Astrocyte of the cerebellum (primary cell): ENCODE data around the gene CADM4.

ENCODE experiments used
- DNase-seq: peaks from one replicate; pipeline ENCODE4 v3.0.0-alpha.2; 2011; ENCODE audit warnings: low read depth
- H3K4me3 ChIP-seq: 2 replicates; pipeline ENCODE4 v1.5.1; 2011; ENCODE audit warnings: mild to moderate bottlenecking, low read depth, low read length, moderate library complexity
- in situ Hi-C: cut with HindIII; loops from 2 replicates; pipeline ENCODE4 v1.10.0; 2017; ENCODE audit warnings: low sequenced_read_pairs
- TF ChIP-seq, protein P1 (sequence below): IDR thresholded peaks from 2 replicates; pipeline ENCODE4 v1.5.1; 2012; ENCODE audit warnings: low read length, low read depth, moderate library complexity, mild to moderate bottlenecking; ENCODE audit errors: missing control alignments

The CADM4 gene

DNA sequence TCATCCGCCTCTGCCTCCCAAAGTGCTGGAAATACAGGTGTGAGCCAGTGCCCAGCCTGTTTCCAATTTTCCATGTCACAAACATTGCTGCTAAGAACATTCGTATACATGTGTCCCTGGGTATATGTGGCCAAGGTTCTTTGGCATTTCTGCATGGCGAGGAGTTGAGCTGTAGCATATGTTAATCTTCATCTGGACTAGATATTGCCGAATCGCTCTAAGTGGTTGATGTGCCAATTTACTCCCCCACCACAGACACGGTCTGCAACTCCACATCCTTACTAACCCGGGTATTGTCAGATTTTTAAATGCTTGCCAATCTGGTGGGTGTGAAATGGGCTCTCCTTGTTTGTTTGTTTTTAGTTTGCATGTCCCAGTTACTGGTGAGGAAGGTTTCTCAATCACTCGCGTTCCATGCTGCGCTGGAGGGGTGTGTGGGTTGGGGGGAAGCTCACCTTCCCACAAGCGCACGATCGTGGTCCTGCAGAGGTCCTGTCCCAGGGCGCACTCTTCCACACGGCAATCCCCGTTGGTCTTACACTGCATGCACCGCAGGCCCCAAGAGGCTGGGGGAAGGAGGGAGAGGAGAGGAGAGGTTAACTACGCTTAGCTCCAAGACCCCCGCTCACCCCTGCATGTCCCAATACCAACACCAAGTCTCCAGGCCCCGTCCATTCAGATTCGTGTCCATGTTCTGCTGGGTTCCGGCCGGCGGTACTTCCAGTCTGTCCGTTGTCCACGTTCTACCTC is 27.7 kb upstream of the CADM4 start:
- TF ChIP-seq, protein P1, sequence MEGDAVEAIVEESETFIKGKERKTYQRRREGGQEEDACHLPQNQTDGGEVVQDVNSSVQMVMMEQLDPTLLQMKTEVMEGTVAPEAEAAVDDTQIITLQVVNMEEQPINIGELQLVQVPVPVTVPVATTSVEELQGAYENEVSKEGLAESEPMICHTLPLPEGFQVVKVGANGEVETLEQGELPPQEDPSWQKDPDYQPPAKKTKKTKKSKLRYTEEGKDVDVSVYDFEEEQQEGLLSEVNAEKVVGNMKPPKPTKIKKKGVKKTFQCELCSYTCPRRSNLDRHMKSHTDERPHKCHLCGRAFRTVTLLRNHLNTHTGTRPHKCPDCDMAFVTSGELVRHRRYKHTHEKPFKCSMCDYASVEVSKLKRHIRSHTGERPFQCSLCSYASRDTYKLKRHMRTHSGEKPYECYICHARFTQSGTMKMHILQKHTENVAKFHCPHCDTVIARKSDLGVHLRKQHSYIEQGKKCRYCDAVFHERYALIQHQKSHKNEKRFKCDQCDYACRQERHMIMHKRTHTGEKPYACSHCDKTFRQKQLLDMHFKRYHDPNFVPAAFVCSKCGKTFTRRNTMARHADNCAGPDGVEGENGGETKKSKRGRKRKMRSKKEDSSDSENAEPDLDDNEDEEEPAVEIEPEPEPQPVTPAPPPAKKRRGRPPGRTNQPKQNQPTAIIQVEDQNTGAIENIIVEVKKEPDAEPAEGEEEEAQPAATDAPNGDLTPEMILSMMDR, result no peak
- in situ Hi-C loops, result loop anchor here (5.0 to 10.0 kb wide), 2 partner anchors 58 to 75 kb away; no protein-coding TSS in a partner anchor
- H3K4me3 ChIP-seq, result peak overlapping the region; percentile 80
- no peak for DNase-seq

DNA sequence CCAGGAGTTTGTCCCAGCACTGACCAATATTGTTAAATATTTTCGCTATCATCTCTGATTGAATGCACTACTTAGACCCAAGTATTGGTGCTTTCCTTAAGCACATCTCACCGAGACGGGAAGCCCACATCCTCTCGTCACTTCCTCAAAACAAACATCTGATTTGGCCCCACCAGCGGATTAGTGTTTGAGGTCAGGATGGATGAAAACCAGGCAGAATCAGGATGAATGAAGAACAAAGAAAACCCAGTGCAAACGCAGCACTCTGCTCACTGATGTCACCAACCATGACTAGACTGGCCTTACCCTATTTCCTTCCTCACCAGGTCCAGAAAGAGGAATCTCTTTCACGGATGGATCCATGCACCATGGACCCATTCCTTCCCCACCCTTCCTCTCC is 24.4 kb upstream of the CADM4 start:
- in situ Hi-C loops, result loop anchor here (10.0 kb wide), 1 partner anchor 61 kb away; no protein-coding TSS in a partner anchor
- TF ChIP-seq, protein P1, result no peak
- H3K4me3 ChIP-seq, result no peak overlapping the region
- DNase-seq, result no peak

DNA sequence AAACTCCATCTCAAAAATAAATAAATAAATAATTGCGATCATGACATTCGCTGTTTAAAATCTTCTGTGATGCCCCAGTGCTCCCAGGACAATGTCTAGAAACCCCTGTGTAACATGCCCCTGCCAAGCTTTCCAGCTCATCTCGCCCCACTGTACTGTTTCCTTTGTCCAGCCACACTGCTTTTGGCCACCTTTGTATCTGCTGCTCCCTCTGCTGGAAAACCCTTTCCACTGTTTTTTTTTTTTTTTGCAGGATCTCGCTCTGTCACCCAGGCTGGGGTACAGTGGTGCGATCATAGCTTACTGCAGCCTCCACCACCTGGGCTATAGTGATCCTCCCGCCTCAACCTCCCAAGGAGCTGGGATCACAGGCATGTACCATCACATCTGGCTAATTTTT is 22.8 kb upstream of the CADM4 start:
- in situ Hi-C loops, result loop anchor here (10.0 kb wide), 1 partner anchor 62 kb away; no protein-coding TSS in a partner anchor

DNA sequence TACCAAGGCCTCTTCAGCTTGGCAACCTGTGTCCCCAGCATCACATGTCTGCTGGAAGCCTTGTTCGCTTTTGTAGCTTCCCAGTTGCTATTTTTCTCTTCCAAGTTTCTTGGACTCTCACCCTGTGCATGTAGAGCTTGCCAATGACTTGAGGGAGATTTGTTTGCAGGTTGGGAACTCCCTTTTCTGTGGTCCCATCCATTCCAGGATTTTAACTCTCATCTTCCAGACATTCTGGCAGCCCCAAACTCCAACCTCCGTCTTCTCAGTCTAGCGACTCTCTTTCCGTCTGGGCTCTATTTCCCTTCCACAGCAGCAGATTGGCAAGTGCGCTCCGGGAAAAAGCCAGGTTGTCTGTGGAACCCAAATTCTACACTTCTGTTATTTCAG is 21.3 kb upstream of the CADM4 start:
- no peak for DNase-seq
- H3K4me3 ChIP-seq, result no peak overlapping the region
- in situ Hi-C loops, result loop anchor here (10.0 kb wide), 1 partner anchor 64 kb away; no protein-coding TSS in a partner anchor
- TF ChIP-seq, protein P1, result no peak

More for the DNA sequence above, 22.8 kb upstream of the CADM4 start:
- H3K4me3 ChIP-seq, result no peak overlapping the region
- DNase-seq, result no peak
- TF ChIP-seq, protein P1, result peak; percentile 57

DNA sequence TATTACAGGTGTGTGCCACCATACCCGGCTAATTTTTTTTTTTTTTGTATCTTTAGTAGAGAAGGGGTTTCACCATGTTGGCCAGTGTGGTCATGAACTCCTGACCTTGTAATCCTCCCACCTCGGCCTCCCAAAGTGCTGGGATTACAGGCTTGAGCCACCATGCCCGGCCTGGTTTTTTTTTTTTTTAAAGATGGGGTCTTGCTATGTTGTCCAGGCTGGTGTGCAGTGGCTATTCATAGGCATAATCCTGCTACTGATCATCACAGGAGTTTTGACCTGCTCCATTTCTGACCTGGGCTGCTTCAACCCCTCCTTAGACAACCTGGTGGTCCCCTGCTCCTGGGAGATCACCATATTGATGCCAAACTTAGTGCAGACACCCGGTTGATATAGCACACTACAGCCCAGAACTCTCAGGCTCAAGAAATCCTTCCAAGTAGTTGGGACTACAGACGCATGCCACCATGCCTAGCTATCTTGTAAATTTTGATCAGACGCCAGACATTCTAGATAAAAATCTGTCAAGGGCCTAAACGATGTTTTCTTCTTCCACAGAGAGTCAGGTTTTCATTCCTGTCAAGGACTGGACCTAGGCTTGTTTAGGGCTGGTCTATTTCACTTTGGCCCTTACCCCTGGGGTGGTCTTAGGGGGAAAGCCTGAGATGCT is 20.8 kb upstream of the CADM4 start:
- no peak for DNase-seq
- in situ Hi-C loops, result loop anchor here (10.0 kb wide), 1 partner anchor 64 kb away; no protein-coding TSS in a partner anchor
- TF ChIP-seq, protein P1, result no peak
- no peak overlapping the region for H3K4me3 ChIP-seq

DNA sequence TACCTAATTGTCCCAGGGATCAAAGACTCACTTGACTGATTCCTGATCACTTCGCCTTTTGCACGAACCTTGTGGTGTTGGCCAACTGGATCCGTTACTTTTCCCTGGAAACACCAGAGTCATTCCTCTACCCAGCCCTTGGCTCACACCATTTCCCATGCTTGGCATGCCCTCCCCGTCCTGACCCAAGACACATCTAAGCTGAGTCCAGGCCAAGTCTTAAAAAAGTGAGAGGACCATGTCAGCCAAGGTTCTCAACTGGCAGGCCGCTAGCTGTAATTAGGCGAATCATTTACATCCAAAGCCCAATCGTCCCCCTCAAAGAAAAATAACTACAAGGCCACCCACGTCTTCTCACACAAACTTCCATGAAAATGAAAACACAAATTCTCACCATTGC is 18.8 kb upstream of the CADM4 start:
- H3K4me3 ChIP-seq, result no peak overlapping the region
- in situ Hi-C loops, result no loop called here

More for the DNA sequence above, 18.8 kb upstream of the CADM4 start:
- TF ChIP-seq, protein P1, result no peak
- no peak for DNase-seq
